Vagina (tissue), 2 donors: ENCODE results near the gene PTP4A1. TPM values are rescaled to one million over a fixed set of nuclear protein-coding genes. Genes with fewer than 3 reads are reported as not detected.

Source experiments
- DNase-seq, 2 donors: peaks; one replicate each; pipeline ENCODE4 v3.0.0-alpha.2; 2017; ENCODE audit errors: extremely low spot score in 2 of 2
- H3K27ac ChIP-seq: fragments of 200-600 bp; sonication (generic); one replicate; pipeline ENCODE4 v1.5.1; 2019
- H3K27me3 ChIP-seq: fragments of 200-600 bp; sonication (generic); one replicate; pipeline ENCODE4 v1.5.1; 2019
- H3K36me3 ChIP-seq, 2 donors: fragments of 200-600 bp; sonication (generic); one replicate each; pipeline ENCODE4 v1.5.1; 2017 to 2019
- H3K4me1 ChIP-seq: fragments of 200-600 bp; sonication (generic); one replicate; pipeline ENCODE4 v1.5.1; 2019
- H3K4me3 ChIP-seq, 2 donors: fragments of 200-600 bp; sonication (generic); 1 replicate in 1 of 2; 2 replicates in 1 of 2; pipeline ENCODE4 v1.5.1; 2016 to 2019
- H3K9me3 ChIP-seq: fragments of 200-600 bp; sonication (generic); one replicate; pipeline ENCODE4 v1.5.1; 2019
- POLR2A ChIP-seq, 2 donors: fragments of 450-650 bp; IDR thresholded peaks; one replicate each; pipeline ENCODE4 v1.6.1; 2017; ENCODE audit warnings: antibody characterized with exemption in 2 of 2, mild to moderate bottlenecking in 2 of 2, moderate library complexity in 2 of 2
- POLR2AphosphoS5 ChIP-seq, 2 donors: sonication (generic); formaldehyde crosslinking; IDR thresholded peaks; one replicate each; pipeline ENCODE4 v1.9.0; 2017; ENCODE audit warnings: antibody characterized with exemption in 2 of 2, mild to moderate bottlenecking in 2 of 2, low read depth in 1 of 2; ENCODE audit not compliant: insufficient read depth in 1 of 2
- intact Hi-C: fragments of 100-400 bp; cut with DNase I; formaldehyde crosslinking; loops from one replicate; pipeline ENCODE4 v1.15.1; 2023
- total RNA-seq: library from RNA; depleted of rRNA; stranded (reverse); fragments of >200 nt; gene quantifications from one replicate; pipeline ENCODE4 v1.2.3, GENCODE V29; 2016
- TF ChIP-seq, protein P1 (sequence below), 3 experiments: fragments of 450-650 bp in 2 of 3; fragments of 200-600 bp in 1 of 3; sonication (generic) in 1 of 3; IDR thresholded peaks; one replicate each; pipeline ENCODE4 v1.5.1; 2017 to 2019; ENCODE audit warnings: antibody characterized with exemption in 3 of 3, mild to moderate bottlenecking in 2 of 3, moderate library complexity in 2 of 3

PTP4A1 gene
- total RNA-seq, 1 donor from 2014 or later = 29.5 TPM

DNA sequence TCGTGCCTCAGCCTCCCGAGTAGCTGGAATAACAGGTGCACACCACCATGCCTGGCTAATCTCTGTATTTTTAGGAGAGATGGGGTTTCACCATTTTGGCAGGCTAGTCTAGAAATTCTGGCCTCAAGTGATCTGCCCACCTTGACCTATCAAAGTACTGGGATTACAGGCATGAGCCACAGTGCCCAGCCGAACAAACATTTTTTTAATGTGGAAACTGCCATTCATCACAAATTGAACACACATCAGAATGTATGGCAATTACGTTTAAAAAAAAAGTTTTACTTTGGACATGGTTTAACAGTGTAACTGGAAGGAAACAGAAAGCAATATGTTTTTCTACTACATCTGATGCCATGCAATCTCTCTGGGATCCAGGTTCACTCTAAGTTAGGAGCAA lies 38.3 kb upstream of the PTP4A1 start:
- Histone ChIP-seq H3K9me3 (no peaks in the 10 kb centered on the region), H3K27me3 (no peaks in the 10 kb centered on the region), H3K4me1 (no peaks in the 10 kb centered on the region), H3K27ac (no peak overlapping the region), H3K4me3 (no peak overlapping the region), H3K36me3 (no peaks in the 10 kb centered on the region)
- TF ChIP-seq POLR2A (IDR thresholded peaks at IDR 0.05) = no peak
- DNase-seq = no peak
- intact Hi-C loops = no loop called here

DNA sequence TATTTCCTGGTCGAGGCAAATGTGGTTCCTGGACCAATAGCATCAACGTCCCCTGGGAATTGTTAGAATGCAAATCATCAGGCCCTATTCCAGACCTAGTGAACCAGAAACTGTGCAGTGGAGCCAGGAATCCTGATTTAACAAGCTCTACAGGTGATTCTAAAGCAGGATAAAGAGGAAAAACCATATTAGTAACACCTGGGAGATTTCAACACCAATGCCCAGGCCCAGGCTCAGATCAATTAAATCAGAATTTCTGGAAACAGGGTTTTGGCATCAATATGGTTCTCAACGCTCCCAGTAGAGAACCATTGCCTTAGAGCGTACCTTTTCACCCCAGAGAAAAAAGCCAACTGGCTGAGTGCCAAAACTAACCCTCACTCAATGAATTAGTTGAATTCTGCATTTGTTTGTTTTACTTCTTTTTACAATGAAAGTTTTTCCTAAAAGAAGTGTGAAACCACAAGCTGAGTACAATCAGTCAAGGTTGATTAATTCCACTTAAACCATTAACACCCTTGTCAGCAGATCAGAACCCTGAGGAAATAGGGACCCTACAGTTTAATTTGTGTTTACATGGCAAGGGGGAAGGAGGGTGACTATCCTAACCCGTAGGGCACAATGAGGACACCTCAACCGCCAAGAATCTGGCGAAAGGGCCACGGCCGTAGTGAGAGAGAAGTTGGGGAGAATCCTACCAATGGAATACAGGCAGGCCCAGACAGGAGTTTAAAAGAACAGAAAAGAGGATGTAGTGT lies 34.9 kb upstream of the PTP4A1 start:
- intact Hi-C loops = no loop called here
- no peak overlapping the region for H3K4me3 ChIP-seq
- H3K36me3 ChIP-seq = no peaks in the 10 kb centered on the region
- DNase-seq = no peak
- H3K27ac ChIP-seq = no peak overlapping the region
- H3K4me1 ChIP-seq = no peaks in the 10 kb centered on the region
- TF ChIP-seq POLR2A (IDR thresholded peaks at IDR 0.05) (no peak), POLR2AphosphoS5 (IDR thresholded peaks at IDR 0.05; ENCODE audit: insufficient read depth in 1 of 2, low read depth in 1 of 2) (no peak)
- TF ChIP-seq, protein P1, sequence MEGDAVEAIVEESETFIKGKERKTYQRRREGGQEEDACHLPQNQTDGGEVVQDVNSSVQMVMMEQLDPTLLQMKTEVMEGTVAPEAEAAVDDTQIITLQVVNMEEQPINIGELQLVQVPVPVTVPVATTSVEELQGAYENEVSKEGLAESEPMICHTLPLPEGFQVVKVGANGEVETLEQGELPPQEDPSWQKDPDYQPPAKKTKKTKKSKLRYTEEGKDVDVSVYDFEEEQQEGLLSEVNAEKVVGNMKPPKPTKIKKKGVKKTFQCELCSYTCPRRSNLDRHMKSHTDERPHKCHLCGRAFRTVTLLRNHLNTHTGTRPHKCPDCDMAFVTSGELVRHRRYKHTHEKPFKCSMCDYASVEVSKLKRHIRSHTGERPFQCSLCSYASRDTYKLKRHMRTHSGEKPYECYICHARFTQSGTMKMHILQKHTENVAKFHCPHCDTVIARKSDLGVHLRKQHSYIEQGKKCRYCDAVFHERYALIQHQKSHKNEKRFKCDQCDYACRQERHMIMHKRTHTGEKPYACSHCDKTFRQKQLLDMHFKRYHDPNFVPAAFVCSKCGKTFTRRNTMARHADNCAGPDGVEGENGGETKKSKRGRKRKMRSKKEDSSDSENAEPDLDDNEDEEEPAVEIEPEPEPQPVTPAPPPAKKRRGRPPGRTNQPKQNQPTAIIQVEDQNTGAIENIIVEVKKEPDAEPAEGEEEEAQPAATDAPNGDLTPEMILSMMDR (IDR thresholded peaks at IDR 0.05) = no peak
- no peaks in the 10 kb centered on the region for H3K27me3 ChIP-seq
- no peaks in the 10 kb centered on the region for H3K9me3 ChIP-seq

DNA sequence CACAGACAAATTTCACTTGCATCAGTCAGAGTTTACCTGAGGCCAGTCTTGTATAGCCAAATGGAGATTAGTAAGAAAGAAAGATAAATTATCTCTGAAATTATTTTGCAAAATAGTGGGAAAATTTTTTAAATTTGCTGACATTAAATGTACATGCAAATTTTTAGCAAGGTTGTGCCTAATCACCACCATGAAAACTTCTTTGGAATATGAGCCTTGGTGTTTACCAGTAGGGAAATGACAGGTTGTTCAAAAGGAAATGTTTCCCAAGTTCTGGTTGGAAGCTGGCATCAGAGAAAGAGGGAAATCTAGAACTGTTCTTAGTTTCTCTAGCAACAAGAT lies 34.4 kb upstream of the PTP4A1 start:
- Histone ChIP-seq H3K27me3 (no peaks in the 10 kb centered on the region), H3K4me1 (no peaks in the 10 kb centered on the region), H3K9me3 (no peaks in the 10 kb centered on the region), H3K36me3 (no peaks in the 10 kb centered on the region), H3K4me3 (no peak overlapping the region), H3K27ac (no peak overlapping the region)
- TF ChIP-seq, protein P1 (IDR thresholded peaks at IDR 0.05) = no peak
- TF ChIP-seq POLR2A (IDR thresholded peaks at IDR 0.05) = no peak
- no peak for TF ChIP-seq POLR2AphosphoS5 (IDR thresholded peaks at IDR 0.05; ENCODE audit: insufficient read depth in 1 of 2, low read depth in 1 of 2)
- intact Hi-C loops = no loop called here
- no peak for DNase-seq

DNA sequence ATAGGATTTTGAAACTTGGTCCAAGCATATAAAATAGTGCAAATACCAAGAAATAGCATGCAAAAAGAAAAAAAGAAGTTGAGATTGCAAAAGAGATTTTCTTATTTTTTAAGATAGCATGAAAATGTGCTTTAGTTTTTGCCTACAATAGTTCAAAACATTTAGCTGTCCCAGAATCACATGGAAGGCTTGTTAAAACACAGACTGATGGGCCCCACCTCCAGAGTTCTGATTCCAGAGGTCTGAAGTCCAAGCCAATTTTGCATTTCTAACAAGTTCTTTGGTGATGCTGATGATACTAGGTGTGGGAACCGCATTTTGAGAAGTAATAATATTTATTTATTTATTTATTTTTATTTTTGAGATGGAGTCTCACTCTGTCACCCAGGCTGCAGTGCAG lies 33.7 kb upstream of the PTP4A1 start:
- no peak overlapping the region for H3K4me3 ChIP-seq
- no peaks in the 10 kb centered on the region for H3K36me3 ChIP-seq
- TF ChIP-seq POLR2AphosphoS5 (IDR thresholded peaks at IDR 0.05; ENCODE audit: insufficient read depth in 1 of 2, low read depth in 1 of 2) (no peak), POLR2A (IDR thresholded peaks at IDR 0.05) (no peak)
- TF ChIP-seq, protein P1 (IDR thresholded peaks at IDR 0.05) = no peak
- DNase-seq = no peak
- H3K9me3 ChIP-seq = no peaks in the 10 kb centered on the region
- no peaks in the 10 kb centered on the region for H3K4me1 ChIP-seq
- H3K27me3 ChIP-seq = no peaks in the 10 kb centered on the region
- H3K27ac ChIP-seq = no peak overlapping the region
- intact Hi-C loops = no loop called here

DNA sequence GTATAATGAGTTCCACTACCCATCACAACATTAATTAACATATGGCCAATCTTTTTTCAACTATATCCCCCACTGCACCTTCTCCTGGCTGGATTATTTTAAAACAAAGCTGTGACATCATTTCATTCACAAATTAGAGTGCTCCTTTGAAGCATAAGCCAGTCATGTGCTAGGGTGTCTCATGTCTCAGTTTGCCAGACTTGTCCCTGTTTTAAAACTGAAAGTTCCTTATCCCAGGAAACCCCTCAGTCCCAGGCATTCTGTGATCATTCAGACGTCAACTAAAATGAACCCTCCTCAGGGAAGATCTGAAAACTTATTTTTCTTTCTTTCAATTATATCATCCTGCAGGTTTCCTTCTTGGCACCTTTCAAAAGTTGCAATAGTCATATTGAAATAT lies 29.3 kb upstream of the PTP4A1 start:
- H3K4me1 ChIP-seq = no peaks in the 10 kb centered on the region
- no peak for TF ChIP-seq POLR2A (IDR thresholded peaks at IDR 0.05)
- TF ChIP-seq POLR2AphosphoS5 (IDR thresholded peaks at IDR 0.05; ENCODE audit: insufficient read depth in 1 of 2, low read depth in 1 of 2) = no peak
- TF ChIP-seq, protein P1 (IDR thresholded peaks at IDR 0.05) = no peak
- no peaks in the 10 kb centered on the region for H3K36me3 ChIP-seq
- no peaks in the 10 kb centered on the region for H3K9me3 ChIP-seq
- no peak overlapping the region for H3K27ac ChIP-seq
- no peak overlapping the region for H3K4me3 ChIP-seq
- no peak for DNase-seq
- no peaks in the 10 kb centered on the region for H3K27me3 ChIP-seq
- intact Hi-C loops = no loop called here
